ENCODE measurements around the gene CDK5. TPM values are rescaled to one million over a fixed set of nuclear protein-coding genes. Genes with fewer than 3 reads are reported as not detected.

The CDK5 gene
- total and polyA plus RNA-seq, 9 of the 15 experiments (the other 6 are each of a cell fraction or from before 2014, with no cell fraction given) = 3.2 to 38.0 (median 27.5) TPM

- TF ChIP-seq ZKSCAN8 (CRISPR knock-in tag; IDR thresholded peaks at IDR 0.05) (no peak), ZBTB7A (IDR thresholded peaks at IDR 0.05; ENCODE audit: borderline replicate concordance, control insufficient read depth, low read depth, low read length) (peak; percentile 85), BCL6 (CRISPR knock-in tag; IDR thresholded peaks at IDR 0.05) (0 out of 2 replicates have a peak, but pooled peaks have one; percentile 48), BHLHE40 (IDR thresholded peaks at IDR 0.05; ENCODE audit: low read length) (peak; percentile 67), EWSR1 (IDR thresholded peaks at IDR 0.05; ENCODE audit: borderline replicate concordance, low read depth, partially characterized antibody) (no peak), FOXA1 (IDR thresholded peaks at IDR 0.05; ENCODE audit: borderline replicate concordance) (no peak), HCFC1 (IDR thresholded peaks at IDR 0.05; ENCODE audit: low read depth, low read length) (peak; percentile 97), ETV1 (tag; conservative IDR thresholded peaks at IDR 0.05; ENCODE audit: low read depth) (peak; percentile 84), NFYB (IDR thresholded peaks at IDR 0.05; ENCODE audit: extremely low read depth, insufficient read length) (no peak), GTF3C2 (IDR thresholded peaks at IDR 0.05; ENCODE audit: borderline replicate concordance, extremely low read depth, insufficient read length) (no peak), ZNF79 (CRISPR knock-in tag; IDR thresholded peaks at IDR 0.05; ENCODE audit: low read depth) (no peak), IRF9 (tag; IDR thresholded peaks at IDR 0.05) (no peak), BRD9 (IDR thresholded peaks at IDR 0.05; ENCODE audit: low read depth, partially characterized antibody) (no peak), SETDB1 (IDR thresholded peaks at IDR 0.05; ENCODE audit: low read length) (peak; percentile 7), ZC3H4 (CRISPR knock-in tag; IDR thresholded peaks at IDR 0.05; ENCODE audit: borderline replicate concordance) (no peak), TFE3 (CRISPR knock-in tag; IDR thresholded peaks at IDR 0.05) (no peak)
- TF ChIP-seq, protein P1, sequence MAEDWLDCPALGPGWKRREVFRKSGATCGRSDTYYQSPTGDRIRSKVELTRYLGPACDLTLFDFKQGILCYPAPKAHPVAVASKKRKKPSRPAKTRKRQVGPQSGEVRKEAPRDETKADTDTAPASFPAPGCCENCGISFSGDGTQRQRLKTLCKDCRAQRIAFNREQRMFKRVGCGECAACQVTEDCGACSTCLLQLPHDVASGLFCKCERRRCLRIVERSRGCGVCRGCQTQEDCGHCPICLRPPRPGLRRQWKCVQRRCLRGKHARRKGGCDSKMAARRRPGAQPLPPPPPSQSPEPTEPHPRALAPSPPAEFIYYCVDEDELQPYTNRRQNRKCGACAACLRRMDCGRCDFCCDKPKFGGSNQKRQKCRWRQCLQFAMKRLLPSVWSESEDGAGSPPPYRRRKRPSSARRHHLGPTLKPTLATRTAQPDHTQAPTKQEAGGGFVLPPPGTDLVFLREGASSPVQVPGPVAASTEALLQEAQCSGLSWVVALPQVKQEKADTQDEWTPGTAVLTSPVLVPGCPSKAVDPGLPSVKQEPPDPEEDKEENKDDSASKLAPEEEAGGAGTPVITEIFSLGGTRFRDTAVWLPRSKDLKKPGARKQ (CRISPR knock-in tag; IDR thresholded peaks at IDR 0.05) = no peak
- TF ChIP-seq, protein P2, sequence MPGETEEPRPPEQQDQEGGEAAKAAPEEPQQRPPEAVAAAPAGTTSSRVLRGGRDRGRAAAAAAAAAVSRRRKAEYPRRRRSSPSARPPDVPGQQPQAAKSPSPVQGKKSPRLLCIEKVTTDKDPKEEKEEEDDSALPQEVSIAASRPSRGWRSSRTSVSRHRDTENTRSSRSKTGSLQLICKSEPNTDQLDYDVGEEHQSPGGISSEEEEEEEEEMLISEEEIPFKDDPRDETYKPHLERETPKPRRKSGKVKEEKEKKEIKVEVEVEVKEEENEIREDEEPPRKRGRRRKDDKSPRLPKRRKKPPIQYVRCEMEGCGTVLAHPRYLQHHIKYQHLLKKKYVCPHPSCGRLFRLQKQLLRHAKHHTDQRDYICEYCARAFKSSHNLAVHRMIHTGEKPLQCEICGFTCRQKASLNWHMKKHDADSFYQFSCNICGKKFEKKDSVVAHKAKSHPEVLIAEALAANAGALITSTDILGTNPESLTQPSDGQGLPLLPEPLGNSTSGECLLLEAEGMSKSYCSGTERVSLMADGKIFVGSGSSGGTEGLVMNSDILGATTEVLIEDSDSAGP (CRISPR knock-in tag; IDR thresholded peaks at IDR 0.05) = no peak
Measured at GRCh38 chr7:151057989-151058780, 488 bp upstream of the CDK5 start (continued).

All from K562 (cell line).